ENCODE results near the gene CHTF8. TPM values are rescaled to one million over a fixed set of nuclear protein-coding genes. Genes with fewer than 3 reads are reported as not detected.

CHTF8 gene
- total RNA-seq, 2 experiments from 2014 or later, result 111 to 115 TPM

DNA sequence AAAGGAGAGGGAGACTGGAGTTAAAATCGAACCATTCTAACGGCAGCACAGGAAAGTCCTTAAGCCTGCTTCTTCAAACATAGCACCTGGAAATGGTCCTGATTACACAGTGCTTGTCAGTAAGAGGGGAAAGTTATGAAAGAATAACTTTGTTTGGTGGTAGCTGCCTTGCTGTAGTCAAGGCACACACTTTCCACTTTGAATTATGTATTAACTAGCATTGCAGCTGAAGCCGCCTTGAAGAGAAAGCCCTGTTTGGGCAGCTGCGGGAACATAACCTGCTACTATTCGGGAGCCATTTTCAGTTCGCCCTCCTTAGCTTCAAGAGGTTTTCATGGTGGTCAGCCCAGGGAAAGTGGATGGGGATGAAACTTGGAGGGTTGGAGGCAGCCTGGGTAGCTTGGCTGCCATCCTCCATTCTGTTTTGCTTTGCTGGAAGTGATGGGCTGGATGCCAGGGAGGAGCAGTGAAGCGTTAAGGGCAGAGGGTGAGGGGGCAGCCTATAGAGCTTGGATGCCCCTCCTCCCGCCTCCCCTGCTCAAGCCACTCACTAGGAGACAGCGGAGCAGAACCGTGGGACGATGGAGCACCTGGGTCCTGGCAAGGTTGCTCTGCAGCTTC, 32.2 kb downstream of the CHTF8 start:
- Mint-ChIP-seq H3K4me1 (ENCODE audit: low read depth) (peaks cover under 1% of the 10 kb centered on the region), H3K27me3 (peaks cover 12% of the 10 kb centered on the region), H3K9me3 (no peaks in the 10 kb centered on the region), H3K27ac (no peak overlapping the region), H3K4me3 (no peak overlapping the region), H3K36me3 (ENCODE audit: low read depth) (no peaks in the 10 kb centered on the region)
- POLR2A ChIA-PET, result no interaction called here
- intact Hi-C loops (cut with micrococcal nuclease), result no loop called here
- ATAC-seq (no peak), DNase-seq (no peak)
- CTCF ChIA-PET, result interaction anchor here (0.7 kb wide), 1 partner anchor 24 kb away, joined by 3 read pairs; no protein-coding TSS in a partner anchor
- TF ChIP-seq, protein P1, sequence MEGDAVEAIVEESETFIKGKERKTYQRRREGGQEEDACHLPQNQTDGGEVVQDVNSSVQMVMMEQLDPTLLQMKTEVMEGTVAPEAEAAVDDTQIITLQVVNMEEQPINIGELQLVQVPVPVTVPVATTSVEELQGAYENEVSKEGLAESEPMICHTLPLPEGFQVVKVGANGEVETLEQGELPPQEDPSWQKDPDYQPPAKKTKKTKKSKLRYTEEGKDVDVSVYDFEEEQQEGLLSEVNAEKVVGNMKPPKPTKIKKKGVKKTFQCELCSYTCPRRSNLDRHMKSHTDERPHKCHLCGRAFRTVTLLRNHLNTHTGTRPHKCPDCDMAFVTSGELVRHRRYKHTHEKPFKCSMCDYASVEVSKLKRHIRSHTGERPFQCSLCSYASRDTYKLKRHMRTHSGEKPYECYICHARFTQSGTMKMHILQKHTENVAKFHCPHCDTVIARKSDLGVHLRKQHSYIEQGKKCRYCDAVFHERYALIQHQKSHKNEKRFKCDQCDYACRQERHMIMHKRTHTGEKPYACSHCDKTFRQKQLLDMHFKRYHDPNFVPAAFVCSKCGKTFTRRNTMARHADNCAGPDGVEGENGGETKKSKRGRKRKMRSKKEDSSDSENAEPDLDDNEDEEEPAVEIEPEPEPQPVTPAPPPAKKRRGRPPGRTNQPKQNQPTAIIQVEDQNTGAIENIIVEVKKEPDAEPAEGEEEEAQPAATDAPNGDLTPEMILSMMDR (IDR thresholded peaks at IDR 0.05), result no peak

DNA sequence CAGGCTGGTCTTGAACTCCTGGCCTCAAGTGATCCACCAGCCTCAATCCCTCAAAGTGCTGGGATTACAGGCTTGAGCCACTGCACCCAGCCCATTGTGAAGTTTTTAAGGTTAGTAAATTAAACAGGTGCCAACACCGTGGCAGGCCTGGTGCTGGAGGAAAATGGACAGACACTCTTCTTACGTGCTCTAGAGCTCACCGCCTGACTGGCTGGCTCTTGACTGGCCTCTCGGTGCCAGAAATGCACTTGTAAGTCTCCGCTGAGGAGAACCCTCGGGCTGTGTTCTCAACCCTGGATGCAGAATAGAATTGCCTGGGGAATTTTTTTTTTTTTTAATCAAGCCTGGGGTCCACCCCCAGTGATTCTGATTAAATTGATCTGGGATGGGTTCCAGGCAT, 37.2 kb downstream of the CHTF8 start:
- H3K9me3 Mint-ChIP-seq, result no peaks in the 10 kb centered on the region
- ATAC-seq (no peak), DNase-seq (no peak)
- no peaks in the 10 kb centered on the region for H3K4me1 Mint-ChIP-seq (ENCODE audit: low read depth)
- H3K4me3 Mint-ChIP-seq, result no peak overlapping the region
- H3K36me3 Mint-ChIP-seq (ENCODE audit: low read depth), result no peaks in the 10 kb centered on the region
- TF ChIP-seq, protein P1 (IDR thresholded peaks at IDR 0.05), result no peak
- ChIA-PET POLR2A (no interaction called here), CTCF (no interaction called here)
- no peaks in the 10 kb centered on the region for H3K27me3 Mint-ChIP-seq
- intact Hi-C loops (cut with micrococcal nuclease), result no loop called here
- no peak overlapping the region for H3K27ac Mint-ChIP-seq

DNA sequence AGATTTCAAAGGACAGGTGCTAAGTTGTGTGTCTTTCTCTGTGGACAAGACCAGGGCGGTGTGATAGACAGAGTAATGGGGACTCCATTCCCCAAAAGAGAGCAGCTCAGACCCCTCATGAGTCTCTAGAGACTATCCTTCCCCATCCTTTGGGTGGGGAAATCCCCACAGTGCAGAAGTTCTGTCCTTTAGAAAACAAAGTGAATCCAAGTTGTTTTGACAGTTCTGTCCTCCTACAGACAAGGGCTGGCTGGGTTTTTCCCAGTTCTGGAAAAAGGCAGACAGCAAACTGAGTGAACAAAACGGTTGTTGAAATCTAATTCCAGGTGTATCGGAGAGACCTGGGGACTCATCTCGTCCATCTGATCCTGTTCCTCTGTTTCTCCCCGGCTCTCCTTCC, 37.9 kb downstream of the CHTF8 start:
- DNase-seq, result no peak
- Mint-ChIP-seq H3K4me1 (ENCODE audit: low read depth) (peaks cover under 1% of the 10 kb centered on the region), H3K27ac (no peak overlapping the region), H3K36me3 (ENCODE audit: low read depth) (no peaks in the 10 kb centered on the region), H3K9me3 (no peaks in the 10 kb centered on the region), H3K27me3 (no peaks in the 10 kb centered on the region), H3K4me3 (no peak overlapping the region)
- TF ChIP-seq, protein P1 (IDR thresholded peaks at IDR 0.05), result no peak
- ChIA-PET CTCF (interaction anchor here (0.7 kb wide), 1 partner anchor 30 kb away, joined by 3 read pairs; no protein-coding TSS in a partner anchor), POLR2A (no interaction called here)
- ATAC-seq, result no peak
- intact Hi-C loops (cut with micrococcal nuclease), result no loop called here

DNA sequence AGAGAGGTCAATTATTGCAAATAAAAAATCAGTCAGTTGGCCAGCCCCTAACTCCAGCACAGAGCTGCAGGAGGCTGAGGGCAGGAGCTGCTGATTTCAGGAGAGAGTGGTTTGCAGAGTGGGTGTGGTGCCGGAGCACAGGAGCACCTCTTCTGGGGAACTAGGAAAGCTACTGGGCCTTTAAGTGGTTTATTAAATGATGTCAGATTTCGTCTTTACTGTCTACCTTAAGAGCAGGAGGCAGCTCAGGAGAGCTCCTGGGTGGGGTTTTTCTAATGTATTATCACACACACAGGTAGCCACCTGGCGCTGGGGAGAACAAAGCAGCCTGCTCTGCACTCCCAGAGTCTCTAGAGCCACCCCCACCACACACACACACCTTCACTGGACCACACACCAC, 38.4 kb downstream of the CHTF8 start:
- intact Hi-C loops (cut with micrococcal nuclease), result no loop called here
- POLR2A ChIA-PET, result no interaction called here
- TF ChIP-seq, protein P1 (IDR thresholded peaks at IDR 0.05), result no peak
- DNase-seq, result no peak
- no peak for ATAC-seq
- no peaks in the 10 kb centered on the region for H3K9me3 Mint-ChIP-seq
- CTCF ChIA-PET, result interaction anchor here (0.7 to 2.2 kb wide), 2 partner anchors 18 to 30 kb away, joined by 3 to 11 read pairs; no protein-coding TSS in a partner anchor
- no peaks in the 10 kb centered on the region for H3K36me3 Mint-ChIP-seq (ENCODE audit: low read depth)
- no peak overlapping the region for H3K4me3 Mint-ChIP-seq
- peaks cover 6% of the 10 kb centered on the region for H3K4me1 Mint-ChIP-seq (ENCODE audit: low read depth)
- no peaks in the 10 kb centered on the region for H3K27me3 Mint-ChIP-seq
- no peak overlapping the region for H3K27ac Mint-ChIP-seq

DNA sequence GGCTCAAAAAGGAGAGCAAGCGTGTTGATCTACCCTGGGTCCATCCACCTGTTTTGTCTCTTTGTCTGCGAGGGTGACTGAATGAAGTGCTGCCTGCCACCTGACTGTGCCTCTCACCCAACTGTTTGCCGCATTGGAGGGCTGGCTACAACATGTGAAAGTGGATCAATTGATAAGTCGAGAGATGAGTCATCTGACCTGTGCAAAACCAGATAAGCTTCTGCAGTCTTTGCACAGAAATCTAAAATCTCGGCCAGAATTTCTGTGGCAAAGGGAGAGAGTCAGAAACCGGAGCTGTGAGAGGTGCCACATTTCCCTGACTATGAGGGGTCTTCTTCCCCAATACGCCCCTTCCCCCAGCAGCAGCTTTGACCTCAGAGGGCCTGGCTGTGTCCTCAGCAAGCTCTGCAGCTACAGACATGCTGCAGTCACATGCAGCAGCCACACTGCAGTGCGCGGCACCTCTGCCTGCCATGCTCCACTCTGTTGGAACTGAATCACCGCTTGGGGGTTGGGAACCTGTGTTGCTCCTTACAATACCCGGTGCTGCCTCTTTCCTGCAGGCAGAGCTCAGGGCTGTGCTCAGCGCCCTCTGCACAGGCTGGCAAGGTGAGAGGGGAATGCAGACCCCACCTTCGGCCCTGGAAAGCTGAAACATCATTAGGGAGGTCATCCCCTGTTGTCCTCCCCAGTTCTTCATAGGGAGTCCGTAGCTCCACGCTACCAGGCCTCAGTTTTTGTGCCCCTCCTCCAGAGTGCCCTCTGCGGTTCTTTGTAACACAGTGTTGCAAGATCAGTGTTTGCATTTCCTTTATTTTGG, 43.1 kb downstream of the CHTF8 start:
- peaks cover 10% of the 10 kb centered on the region for H3K36me3 Mint-ChIP-seq (ENCODE audit: low read depth)
- H3K27ac Mint-ChIP-seq, result no peak overlapping the region
- no peaks in the 10 kb centered on the region for H3K27me3 Mint-ChIP-seq
- H3K4me3 Mint-ChIP-seq, result no peak overlapping the region
- peak; percentile 41 for DNase-seq
- TF ChIP-seq, protein P1 (IDR thresholded peaks at IDR 0.05), result no peak
- intact Hi-C loops (cut with micrococcal nuclease), result no loop called here
- peaks cover 11% of the 10 kb centered on the region for H3K4me1 Mint-ChIP-seq (ENCODE audit: low read depth)
- CTCF ChIA-PET, result interaction anchor here (0.7 to 1.1 kb wide), 5 partner anchors 8 to 242 kb away, joined by 3 to 4 read pairs (median 3); partner anchors contain the start of gene HAS3
- POLR2A ChIA-PET, result interaction anchor here (0.9 to 1.6 kb wide), 3 partner anchors 9 to 24 kb away, joined by 3 to 4 read pairs (median 3); no protein-coding TSS in a partner anchor
- ATAC-seq, result peak; percentile 82
- H3K9me3 Mint-ChIP-seq, result no peaks in the 10 kb centered on the region

All from activated CD8-positive, alpha-beta T cell treated with anti-CD3 and anti-CD28 coated beads for 36 hours (primary cell).